Stimulated activated CD4-positive, alpha-beta T cell treated with anti-CD3 and anti-CD28 coated beads, Interleukin-2, amount 100 ng/mL, for 24 hours (primary cell): ENCODE data around the gene EPHA7.

Source experiments
- DNase-seq, 2 donors: peaks; one replicate each; pipeline ENCODE4 v3.0.0-alpha.2; 2020

Gene EPHA7

GRCh38 chr6:93319304-93319703, 100.1 kb downstream of the EPHA7 start:
- DNase-seq: no peak

- DNase-seq: no peak
Measured at GRCh38 chr6:93318121-93318520, 101.2 kb downstream of the EPHA7 start.

- DNase-seq: no peak
Measured at GRCh38 chr6:93317592-93317991, 101.8 kb downstream of the EPHA7 start.

- no peak for DNase-seq
Measured at GRCh38 chr6:93307505-93308409, 111.6 kb downstream of the EPHA7 start.

- DNase-seq: no peak
Measured at GRCh38 chr6:93305088-93305487, 114.3 kb downstream of the EPHA7 start.

- no peak for DNase-seq
Measured at GRCh38 chr6:93304505-93304904, 114.9 kb downstream of the EPHA7 start.

- DNase-seq: no peak
Measured at GRCh38 chr6:93300661-93301060, 118.7 kb downstream of the EPHA7 start.

GRCh38 chr6:93299622-93300021, 119.7 kb downstream of the EPHA7 start:
- no peak for DNase-seq

GRCh38 chr6:93295631-93296030, 123.7 kb downstream of the EPHA7 start:
- no peak for DNase-seq

- no peak for DNase-seq
Measured at GRCh38 chr6:93294879-93295278, 124.5 kb downstream of the EPHA7 start.

- DNase-seq: no peak
Measured at GRCh38 chr6:93293872-93294271, 125.5 kb downstream of the EPHA7 start.

- DNase-seq: no peak
Measured at GRCh38 chr6:93293460-93293859, 125.9 kb downstream of the EPHA7 start.

- no peak for DNase-seq
Measured at GRCh38 chr6:93282521-93283031, 136.8 kb downstream of the EPHA7 start.

- no peak for DNase-seq
Measured at GRCh38 chr6:93278241-93278640, 141.1 kb downstream of the EPHA7 start.

GRCh38 chr6:93272896-93273295, 146.5 kb downstream of the EPHA7 start:
- no peak for DNase-seq

- no peak for DNase-seq
Measured at GRCh38 chr6:93272211-93272610, 147.1 kb downstream of the EPHA7 start.

- no peak for DNase-seq
Measured at GRCh38 chr6:93266116-93266817, 153.1 kb downstream of the EPHA7 start.

GRCh38 chr6:93260881-93261280, 158.5 kb downstream of the EPHA7 start:
- no peak for DNase-seq

- no peak for DNase-seq
Measured at GRCh38 chr6:93259332-93259731, 160.0 kb downstream of the EPHA7 start.

GRCh38 chr6:93252930-93253329, 166.4 kb downstream of the EPHA7 start:
- no peak for DNase-seq

GRCh38 chr6:93248631-93249030, 170.7 kb downstream of the EPHA7 start:
- no peak for DNase-seq

GRCh38 chr6:93243231-93243778, 176.1 kb downstream of the EPHA7 start:
- no peak for DNase-seq

- DNase-seq: no peak
Measured at GRCh38 chr6:93242049-93242448, 177.3 kb downstream of the EPHA7 start.

GRCh38 chr6:93238632-93239031, 180.7 kb downstream of the EPHA7 start:
- no peak for DNase-seq
